Mesenteric fat pad (tissue), 1 donor: Measurements from ENCODE around the gene CRHR2. TPM values are rescaled to one million over a fixed set of nuclear protein-coding genes. Genes with fewer than 3 reads are reported as not detected.

Experiments used
- DNase-seq: peaks from one replicate; pipeline ENCODE4 v3.0.0-alpha.2; 2020; ENCODE audit warnings: low spot score
- total RNA-seq: library from RNA; stranded (reverse); fragmentation: NEBNext Ultra II Directional; extraction: Animal tissue kit (Norgen Biotek cat#: 25700); gene quantifications from one replicate; pipeline ENCODE4 v1.2.1, GENCODE V29; 2021
- donor health status: DM: yes; HTN: yes; CAD: no.

The CRHR2 gene
- total RNA-seq, 1 donor from 2014 or later = 0.19 TPM

GRCh38 chr7:30707391-30708357 lies 25.4 kb upstream of the CRHR2 start:
- no peak for DNase-seq

- no peak for DNase-seq
Observed at GRCh38 chr7:30706908-30707307, 24.7 kb upstream of the CRHR2 start.

GRCh38 chr7:30706316-30706715 lies 24.1 kb upstream of the CRHR2 start:
- no peak for DNase-seq

DNA sequence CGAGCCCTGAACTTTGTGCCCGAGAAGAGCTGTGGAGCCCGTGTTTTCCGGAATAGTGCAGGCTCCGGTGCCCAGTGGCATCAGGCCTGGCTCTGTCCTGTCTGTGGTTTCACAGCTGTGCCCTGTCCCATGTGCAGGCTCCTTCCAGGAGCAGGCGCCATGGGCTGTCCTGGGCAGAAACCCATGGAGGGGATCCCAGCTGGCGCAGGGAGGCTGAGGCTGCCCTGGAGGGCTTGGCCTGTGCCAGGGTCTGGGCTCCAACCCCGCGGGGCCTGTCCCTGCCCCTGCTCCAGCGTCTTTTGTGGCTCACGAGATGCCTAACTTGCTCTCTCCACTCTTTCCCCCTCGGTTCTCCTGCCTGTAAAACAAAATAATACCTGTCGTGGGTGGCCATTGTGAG lies 23.3 kb upstream of the CRHR2 start:
- no peak for DNase-seq

DNA sequence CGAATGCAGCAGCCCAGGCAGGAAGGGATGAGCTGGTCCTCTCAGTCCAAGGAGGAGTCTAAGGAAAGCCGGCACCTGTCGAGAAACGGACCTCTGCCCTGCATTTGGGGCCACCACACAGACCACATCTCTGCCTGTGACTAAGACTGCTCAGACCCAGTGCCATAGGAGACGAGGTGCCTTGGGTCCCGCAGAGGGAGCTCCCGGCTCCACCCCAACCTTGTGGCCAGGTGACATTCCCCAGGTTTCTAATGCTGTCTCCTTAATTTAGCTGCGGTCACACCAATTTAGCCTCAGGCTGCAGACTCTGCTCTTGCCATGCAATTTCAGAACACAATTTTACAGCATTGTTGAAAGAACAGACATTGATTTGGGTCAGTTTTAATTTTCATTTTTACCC lies 22.8 kb upstream of the CRHR2 start:
- no peak for DNase-seq

DNA sequence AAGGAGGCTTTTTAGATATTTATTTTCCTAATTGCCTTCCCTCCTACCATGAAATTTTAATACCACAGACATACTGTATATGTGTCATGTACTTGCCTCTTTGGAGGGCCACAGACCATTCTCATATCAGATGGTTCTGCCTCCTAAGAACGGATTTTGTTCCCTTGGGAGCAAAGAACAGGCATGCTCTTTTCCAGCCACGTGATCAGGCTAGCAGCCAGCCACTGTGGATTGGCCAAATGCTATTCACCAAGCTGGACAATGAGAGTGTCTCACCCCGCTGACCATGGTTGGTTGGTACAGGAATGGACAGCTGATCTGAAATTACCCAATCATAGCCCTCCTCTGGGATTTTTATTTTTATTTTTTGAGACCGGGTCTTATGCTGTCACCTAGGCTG lies 21.5 kb upstream of the CRHR2 start:
- no peak for DNase-seq

DNA sequence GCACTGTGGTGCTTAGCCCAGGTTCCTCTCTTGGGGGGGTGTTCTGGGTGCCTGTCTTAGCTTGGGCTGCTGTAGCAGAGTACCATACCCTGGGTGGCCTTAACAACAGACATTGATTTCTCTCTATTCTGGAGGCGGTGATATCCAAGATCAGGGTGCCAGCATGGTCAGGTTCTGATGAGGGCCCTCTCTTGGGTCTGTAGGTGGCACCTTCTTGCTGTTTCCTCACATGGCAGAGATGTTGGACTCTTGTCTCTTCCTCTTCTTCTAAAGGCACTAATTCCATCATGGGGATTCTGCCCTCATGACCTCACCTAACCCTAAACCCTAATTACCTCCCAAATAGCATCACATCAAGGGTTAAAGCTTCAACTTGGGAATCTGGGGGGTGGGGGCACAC lies 19.9 kb upstream of the CRHR2 start:
- DNase-seq = no peak

- DNase-seq = no peak
Observed at GRCh38 chr7:30700941-30701340, 18.7 kb upstream of the CRHR2 start.

DNA sequence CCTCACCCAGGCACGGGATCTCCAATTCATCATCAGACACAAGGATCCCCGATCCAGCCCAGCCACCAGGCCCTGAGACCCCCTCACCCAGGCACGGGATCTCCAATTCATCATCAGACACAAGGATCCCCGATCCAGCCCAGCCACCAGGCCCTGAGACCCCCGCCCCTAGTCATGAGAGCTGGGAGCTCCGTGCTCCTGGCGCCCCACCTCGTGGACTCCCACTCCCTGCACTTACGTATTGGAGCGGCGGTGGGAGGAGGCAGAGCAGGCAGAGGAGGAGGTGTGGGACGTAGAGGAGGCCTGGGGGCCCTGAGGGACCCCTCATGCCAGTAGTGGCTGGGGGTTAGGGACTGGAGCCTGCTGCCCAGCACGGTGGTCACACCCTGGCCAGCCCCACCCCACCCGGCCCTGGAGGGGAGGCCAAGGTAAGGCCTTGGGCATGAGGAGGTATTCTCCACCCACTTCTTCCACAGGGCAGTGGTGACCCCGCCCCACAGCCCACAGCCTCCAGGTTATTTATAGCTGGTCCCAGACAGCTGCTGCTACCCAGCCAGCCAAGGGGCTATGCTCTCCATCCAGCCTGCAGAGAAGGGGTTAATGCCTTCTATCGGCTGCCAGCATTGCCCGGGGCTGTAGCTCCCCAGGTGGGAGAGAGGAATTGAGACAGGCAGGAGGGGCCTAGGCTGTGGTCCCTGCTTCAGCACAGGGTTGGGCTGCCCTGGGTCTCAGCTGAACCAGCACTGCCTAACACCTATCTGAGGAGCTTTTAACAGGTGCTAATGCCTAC lies 17.6 kb upstream of the CRHR2 start:
- no peak for DNase-seq

DNA sequence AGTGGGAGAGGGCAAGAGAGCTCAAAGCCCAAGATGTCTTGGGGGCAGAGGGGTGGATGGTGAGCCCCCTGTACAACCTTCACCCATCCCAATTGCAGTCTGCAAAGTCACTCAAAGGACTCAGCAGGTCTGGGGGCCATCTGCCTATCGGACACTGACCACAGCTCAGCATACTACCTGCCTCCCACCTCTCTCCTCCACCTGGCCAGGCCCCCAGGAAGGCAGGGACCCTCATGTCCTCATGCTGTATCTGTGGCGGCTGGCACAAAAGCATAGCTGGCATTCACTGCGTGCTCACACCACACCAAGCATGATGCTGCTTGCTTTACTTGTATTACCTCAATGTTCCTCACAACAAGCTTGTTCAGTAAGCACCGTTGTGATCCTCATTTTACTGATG lies 16.2 kb upstream of the CRHR2 start:
- no peak for DNase-seq

GRCh38 chr7:30697719-30698460 lies 15.6 kb upstream of the CRHR2 start:
- DNase-seq = no peak

DNA sequence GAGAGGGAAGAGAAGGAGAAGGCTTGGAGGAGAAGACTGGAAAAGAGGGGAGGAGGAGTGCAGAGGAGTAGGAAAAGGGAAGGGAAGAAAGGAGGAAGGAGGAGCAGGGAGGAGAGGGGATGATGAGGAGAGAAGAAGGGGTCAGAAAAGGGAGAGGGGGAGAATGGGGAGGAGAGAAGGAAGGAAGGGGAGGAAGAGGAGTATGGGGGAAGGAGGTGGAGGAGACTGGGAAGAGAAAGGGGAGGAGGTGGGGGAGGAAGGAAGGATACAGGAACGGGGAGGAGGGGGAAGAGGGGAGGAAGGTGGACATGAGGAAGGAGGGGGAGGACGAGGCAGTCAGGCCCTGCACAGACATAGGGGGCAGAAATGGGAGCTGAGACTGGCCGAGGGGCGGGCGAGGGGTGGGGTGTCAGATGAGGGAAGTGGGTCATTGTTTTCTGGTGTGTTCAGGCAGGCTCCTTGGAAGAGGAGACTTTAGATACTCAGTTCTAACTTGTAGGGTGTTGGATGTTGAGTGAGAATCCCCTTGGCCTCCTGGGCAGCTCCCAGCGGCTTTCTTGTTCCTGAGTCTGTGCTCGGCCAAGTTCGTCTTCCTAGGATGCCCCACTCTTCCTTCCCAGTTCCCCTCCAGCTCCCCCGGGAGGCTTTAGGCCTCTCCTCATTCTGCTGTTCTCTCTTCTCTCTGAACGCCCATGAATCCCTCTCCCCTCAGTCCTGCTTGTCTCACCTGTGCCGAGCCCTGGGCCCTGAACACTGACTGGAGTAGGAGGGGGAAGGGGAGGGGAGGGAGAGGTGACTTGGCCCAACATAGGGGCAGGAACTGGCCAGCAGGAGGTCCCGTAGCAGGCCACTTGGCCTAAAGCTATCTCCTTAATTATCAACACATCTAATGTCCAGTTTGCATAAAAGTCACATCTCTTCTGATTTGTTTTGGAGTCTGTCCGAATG lies 12.8 kb upstream of the CRHR2 start:
- no peak for DNase-seq

GRCh38 chr7:30694218-30694745 lies 12.0 kb upstream of the CRHR2 start:
- DNase-seq = no peak

GRCh38 chr7:30692882-30693281 lies 10.6 kb upstream of the CRHR2 start:
- no peak for DNase-seq

GRCh38 chr7:30692438-30692837 lies 10.2 kb upstream of the CRHR2 start:
- DNase-seq = no peak

GRCh38 chr7:30690011-30690410 lies 7.8 kb upstream of the CRHR2 start:
- no peak for DNase-seq

DNA sequence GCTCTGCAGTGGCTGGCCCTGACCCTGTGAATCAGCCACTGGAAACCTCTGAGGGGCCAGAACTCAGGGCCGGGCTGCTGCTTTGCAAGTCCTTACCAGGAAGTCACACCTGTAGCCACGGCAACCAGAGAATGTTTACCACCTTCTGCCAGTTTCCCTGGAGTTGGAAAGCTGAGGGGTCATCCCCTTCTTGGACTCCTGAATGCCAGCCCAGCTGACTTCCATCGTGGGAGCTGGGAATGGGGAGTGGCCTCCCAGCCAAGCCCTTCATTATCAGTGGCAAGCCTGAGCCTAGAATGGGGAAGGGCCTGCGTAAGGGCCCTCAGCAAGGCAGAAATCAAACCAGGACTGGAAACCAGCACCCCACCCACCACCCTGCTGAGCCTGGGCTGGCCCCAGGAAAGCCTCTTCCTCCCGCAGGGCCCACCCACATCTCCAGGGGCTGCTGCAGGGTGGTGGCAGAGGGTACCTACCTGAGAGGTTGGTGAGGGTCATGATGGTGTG lies 6.5 kb upstream of the CRHR2 start:
- DNase-seq = no peak

GRCh38 chr7:30687604-30688003 lies 5.3 kb upstream of the CRHR2 start:
- no peak for DNase-seq

- no peak for DNase-seq
Observed at GRCh38 chr7:30684351-30684750, 2.1 kb upstream of the CRHR2 start.

GRCh38 chr7:30683816-30684215 lies 1.6 kb upstream of the CRHR2 start:
- DNase-seq = no peak
